ENCODE data around the gene LINGO1. TPM values are rescaled to one million over a fixed set of nuclear protein-coding genes. Genes with fewer than 3 reads are reported as not detected.

Gene LINGO1
- total RNA-seq, 1 experiment from 2014 or later = 51.3 TPM

DNA sequence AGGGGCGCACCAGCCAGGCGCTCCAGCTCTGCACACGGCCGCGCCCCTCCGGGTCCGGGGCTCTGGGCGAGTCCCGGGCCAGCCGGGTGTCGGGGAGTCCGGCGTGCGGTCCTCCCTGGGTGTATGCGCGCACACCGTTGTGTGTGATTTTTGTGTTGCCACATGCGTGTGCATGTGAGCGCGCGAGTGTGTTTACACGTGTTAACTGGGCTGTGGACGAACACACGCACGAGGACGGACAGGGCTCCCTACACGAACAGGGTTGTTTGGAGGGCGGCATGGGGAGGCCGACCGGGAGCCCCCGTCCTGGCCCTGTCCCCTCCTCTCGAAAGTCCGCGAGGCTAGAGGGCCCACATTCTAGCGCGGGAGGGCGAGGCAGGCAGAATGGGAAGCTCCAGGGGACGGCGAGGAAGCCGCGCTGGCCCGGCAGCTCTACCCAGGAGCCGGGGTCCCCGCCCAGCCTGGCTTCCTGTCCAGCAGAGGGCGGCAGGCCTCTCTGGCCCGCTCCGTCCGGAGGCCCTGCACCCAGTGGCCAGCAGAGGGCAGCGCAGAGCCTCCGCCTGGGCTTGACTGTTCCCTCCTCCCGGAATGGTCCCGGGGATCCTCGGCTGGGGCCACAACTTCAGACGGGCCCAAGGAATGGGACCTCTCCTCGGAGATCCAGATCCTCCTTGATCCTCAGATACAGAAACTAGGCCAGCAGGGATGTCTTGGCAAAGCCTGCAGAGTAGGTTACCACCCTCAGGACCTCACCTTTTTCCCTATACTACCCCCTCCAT is 611 bp upstream of the LINGO1 start:
- Mint-ChIP-seq H3K4me1 (peaks cover 57% of the 10 kb centered on the region), H3K9me3 (no peaks in the 10 kb centered on the region), H3K27me3 (ENCODE audit: low read depth) (peaks cover 7% of the 10 kb centered on the region), H3K4me3 (peak overlapping the region; percentile 63), H3K36me3 (no peaks in the 10 kb centered on the region), H3K27ac (peak overlapping the region; percentile 86)
- ChIA-PET POLR2A (interaction anchor here (0.8 to 1.9 kb wide), 8 partner anchors 9 to 185 kb away, joined by 3 to 9 read pairs (median 4); no protein-coding TSS in a partner anchor), CTCF (interaction anchor here (0.5 to 7.7 kb wide), 87 partner anchors 10 to 1761 kb away, joined by 3 to 237 read pairs (median 5); no protein-coding TSS in a partner anchor)
- ATAC-seq = peak; percentile 63
- DNase-seq (ENCODE audit: low spot score) = peak; percentile 98
- TF ChIP-seq, protein P1, sequence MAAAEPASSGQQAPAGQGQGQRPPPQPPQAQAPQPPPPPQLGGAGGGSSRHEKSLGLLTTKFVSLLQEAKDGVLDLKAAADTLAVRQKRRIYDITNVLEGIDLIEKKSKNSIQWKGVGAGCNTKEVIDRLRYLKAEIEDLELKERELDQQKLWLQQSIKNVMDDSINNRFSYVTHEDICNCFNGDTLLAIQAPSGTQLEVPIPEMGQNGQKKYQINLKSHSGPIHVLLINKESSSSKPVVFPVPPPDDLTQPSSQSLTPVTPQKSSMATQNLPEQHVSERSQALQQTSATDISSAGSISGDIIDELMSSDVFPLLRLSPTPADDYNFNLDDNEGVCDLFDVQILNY (CRISPR knock-in tag; IDR thresholded peaks at IDR 0.05) = no peak; the same call in 1 of the 2 replicates
- TF ChIP-seq NR3C1 (CRISPR knock-in tag; conservative IDR thresholded peaks at IDR 0.05; ENCODE audit: low read depth) (no peak; the same call in 1 of the 2 replicates), OVOL2 (CRISPR knock-in tag; IDR thresholded peaks at IDR 0.05; ENCODE audit: borderline replicate concordance) (no peak), EMX1 (CRISPR knock-in tag; IDR thresholded peaks at IDR 0.05) (peak; percentile 43; the same call in 1 of the 2 replicates), ATF3 (CRISPR knock-in tag; conservative IDR thresholded peaks at IDR 0.05) (no peak), ETV6 (CRISPR knock-in tag; IDR thresholded peaks at IDR 0.05) (0 out of 2 replicates have a peak, but pooled peaks have one; percentile 19), ZNF281 (CRISPR knock-in tag; IDR thresholded peaks at IDR 0.05) (0 out of 2 replicates have a peak, but pooled peaks have one; percentile 19), ZNF232 (CRISPR knock-in tag; IDR thresholded peaks at IDR 0.05) (0 out of 2 replicates have a peak, but pooled peaks have one; percentile 49), TEAD4 (CRISPR knock-in tag; IDR thresholded peaks at IDR 0.05) (no peak), ESRRA (CRISPR knock-in tag; IDR thresholded peaks at IDR 0.05; ENCODE audit: borderline replicate concordance) (no peak), MYBL2 (CRISPR knock-in tag; IDR thresholded peaks at IDR 0.05) (peak; percentile 19; the same call in 1 of the 2 replicates), ZNF671 (CRISPR knock-in tag; IDR thresholded peaks at IDR 0.05) (no peak), FOXK1 (CRISPR knock-in tag; IDR thresholded peaks at IDR 0.05) (peak; percentile 38; the same call in 1 of the 2 replicates)
- TF ChIP-seq, protein P2, sequence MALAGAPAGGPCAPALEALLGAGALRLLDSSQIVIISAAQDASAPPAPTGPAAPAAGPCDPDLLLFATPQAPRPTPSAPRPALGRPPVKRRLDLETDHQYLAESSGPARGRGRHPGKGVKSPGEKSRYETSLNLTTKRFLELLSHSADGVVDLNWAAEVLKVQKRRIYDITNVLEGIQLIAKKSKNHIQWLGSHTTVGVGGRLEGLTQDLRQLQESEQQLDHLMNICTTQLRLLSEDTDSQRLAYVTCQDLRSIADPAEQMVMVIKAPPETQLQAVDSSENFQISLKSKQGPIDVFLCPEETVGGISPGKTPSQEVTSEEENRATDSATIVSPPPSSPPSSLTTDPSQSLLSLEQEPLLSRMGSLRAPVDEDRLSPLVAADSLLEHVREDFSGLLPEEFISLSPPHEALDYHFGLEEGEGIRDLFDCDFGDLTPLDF (CRISPR knock-in tag; IDR thresholded peaks at IDR 0.05) = no peak
- TF ChIP-seq, protein P3, sequence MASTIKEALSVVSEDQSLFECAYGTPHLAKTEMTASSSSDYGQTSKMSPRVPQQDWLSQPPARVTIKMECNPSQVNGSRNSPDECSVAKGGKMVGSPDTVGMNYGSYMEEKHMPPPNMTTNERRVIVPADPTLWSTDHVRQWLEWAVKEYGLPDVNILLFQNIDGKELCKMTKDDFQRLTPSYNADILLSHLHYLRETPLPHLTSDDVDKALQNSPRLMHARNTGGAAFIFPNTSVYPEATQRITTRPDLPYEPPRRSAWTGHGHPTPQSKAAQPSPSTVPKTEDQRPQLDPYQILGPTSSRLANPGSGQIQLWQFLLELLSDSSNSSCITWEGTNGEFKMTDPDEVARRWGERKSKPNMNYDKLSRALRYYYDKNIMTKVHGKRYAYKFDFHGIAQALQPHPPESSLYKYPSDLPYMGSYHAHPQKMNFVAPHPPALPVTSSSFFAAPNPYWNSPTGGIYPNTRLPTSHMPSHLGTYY (CRISPR knock-in tag; IDR thresholded peaks at IDR 0.05) = peak; percentile 59; the same call in 1 of the 2 replicates
- TF ChIP-seq, protein P4, sequence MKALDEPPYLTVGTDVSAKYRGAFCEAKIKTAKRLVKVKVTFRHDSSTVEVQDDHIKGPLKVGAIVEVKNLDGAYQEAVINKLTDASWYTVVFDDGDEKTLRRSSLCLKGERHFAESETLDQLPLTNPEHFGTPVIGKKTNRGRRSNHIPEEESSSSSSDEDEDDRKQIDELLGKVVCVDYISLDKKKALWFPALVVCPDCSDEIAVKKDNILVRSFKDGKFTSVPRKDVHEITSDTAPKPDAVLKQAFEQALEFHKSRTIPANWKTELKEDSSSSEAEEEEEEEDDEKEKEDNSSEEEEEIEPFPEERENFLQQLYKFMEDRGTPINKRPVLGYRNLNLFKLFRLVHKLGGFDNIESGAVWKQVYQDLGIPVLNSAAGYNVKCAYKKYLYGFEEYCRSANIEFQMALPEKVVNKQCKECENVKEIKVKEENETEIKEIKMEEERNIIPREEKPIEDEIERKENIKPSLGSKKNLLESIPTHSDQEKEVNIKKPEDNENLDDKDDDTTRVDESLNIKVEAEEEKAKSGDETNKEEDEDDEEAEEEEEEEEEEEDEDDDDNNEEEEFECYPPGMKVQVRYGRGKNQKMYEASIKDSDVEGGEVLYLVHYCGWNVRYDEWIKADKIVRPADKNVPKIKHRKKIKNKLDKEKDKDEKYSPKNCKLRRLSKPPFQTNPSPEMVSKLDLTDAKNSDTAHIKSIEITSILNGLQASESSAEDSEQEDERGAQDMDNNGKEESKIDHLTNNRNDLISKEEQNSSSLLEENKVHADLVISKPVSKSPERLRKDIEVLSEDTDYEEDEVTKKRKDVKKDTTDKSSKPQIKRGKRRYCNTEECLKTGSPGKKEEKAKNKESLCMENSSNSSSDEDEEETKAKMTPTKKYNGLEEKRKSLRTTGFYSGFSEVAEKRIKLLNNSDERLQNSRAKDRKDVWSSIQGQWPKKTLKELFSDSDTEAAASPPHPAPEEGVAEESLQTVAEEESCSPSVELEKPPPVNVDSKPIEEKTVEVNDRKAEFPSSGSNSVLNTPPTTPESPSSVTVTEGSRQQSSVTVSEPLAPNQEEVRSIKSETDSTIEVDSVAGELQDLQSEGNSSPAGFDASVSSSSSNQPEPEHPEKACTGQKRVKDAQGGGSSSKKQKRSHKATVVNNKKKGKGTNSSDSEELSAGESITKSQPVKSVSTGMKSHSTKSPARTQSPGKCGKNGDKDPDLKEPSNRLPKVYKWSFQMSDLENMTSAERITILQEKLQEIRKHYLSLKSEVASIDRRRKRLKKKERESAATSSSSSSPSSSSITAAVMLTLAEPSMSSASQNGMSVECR (CRISPR knock-in tag; IDR thresholded peaks at IDR 0.05; ENCODE audit: borderline replicate concordance) = peak; percentile 19; the same call in 1 of the 2 replicates
- TF ChIP-seq, protein P5, sequence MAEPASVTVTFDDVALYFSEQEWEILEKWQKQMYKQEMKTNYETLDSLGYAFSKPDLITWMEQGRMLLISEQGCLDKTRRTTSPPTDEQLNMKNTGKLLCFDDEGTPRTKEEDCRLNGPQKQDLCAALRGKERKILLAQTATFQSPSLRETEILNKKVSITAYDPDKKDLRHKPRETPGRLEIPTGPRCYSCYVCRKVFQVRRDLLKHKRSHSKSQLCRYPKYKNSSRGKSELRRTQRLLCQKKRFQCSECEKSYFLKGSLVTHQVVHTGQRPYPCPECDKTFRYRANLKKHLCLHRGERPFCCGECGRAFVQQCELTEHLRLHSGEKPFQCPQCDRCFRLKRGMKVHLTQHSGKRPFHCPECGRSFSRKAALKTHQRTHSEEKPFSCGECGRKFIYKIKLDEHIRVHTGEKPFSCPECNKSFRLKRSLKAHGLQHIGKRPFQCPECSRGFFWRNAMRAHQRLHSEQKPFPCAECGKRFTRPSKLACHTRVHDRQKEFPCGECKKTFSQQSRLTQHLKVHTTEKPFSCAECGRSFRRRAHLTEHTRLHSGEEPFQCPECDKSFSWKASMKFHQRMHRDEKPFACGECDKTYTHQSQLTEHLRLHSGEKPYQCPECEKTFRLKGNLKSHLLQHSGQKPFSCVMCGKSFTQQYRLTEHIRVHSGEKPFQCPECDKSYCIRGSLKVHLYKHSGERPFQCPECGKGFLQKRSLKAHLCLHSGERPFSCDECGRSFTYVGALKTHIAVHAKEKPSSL (CRISPR knock-in tag; conservative IDR thresholded peaks at IDR 0.05) = no peak
- TF ChIP-seq, protein P6, sequence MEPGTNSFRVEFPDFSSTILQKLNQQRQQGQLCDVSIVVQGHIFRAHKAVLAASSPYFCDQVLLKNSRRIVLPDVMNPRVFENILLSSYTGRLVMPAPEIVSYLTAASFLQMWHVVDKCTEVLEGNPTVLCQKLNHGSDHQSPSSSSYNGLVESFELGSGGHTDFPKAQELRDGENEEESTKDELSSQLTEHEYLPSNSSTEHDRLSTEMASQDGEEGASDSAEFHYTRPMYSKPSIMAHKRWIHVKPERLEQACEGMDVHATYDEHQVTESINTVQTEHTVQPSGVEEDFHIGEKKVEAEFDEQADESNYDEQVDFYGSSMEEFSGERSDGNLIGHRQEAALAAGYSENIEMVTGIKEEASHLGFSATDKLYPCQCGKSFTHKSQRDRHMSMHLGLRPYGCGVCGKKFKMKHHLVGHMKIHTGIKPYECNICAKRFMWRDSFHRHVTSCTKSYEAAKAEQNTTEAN (CRISPR knock-in tag; IDR thresholded peaks at IDR 0.05) = peak; percentile 81; the same call in 1 of the 2 replicates
- TF ChIP-seq, protein P7, sequence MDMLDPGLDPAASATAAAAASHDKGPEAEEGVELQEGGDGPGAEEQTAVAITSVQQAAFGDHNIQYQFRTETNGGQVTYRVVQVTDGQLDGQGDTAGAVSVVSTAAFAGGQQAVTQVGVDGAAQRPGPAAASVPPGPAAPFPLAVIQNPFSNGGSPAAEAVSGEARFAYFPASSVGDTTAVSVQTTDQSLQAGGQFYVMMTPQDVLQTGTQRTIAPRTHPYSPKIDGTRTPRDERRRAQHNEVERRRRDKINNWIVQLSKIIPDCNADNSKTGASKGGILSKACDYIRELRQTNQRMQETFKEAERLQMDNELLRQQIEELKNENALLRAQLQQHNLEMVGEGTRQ (CRISPR knock-in tag; IDR thresholded peaks at IDR 0.05) = peak; percentile 16; the same call in 1 of the 2 replicates

Measured in WTC11 (cell line).